Endothelial cell of hepatic sinusoid (primary cell): ENCODE data around the gene CORO6.

Experiments used
- in situ Hi-C: cut with HindIII; loops from 2 replicates; pipeline ENCODE4 v1.10.0; 2017; ENCODE audit warnings: low sequenced_read_pairs

The CORO6 gene

DNA sequence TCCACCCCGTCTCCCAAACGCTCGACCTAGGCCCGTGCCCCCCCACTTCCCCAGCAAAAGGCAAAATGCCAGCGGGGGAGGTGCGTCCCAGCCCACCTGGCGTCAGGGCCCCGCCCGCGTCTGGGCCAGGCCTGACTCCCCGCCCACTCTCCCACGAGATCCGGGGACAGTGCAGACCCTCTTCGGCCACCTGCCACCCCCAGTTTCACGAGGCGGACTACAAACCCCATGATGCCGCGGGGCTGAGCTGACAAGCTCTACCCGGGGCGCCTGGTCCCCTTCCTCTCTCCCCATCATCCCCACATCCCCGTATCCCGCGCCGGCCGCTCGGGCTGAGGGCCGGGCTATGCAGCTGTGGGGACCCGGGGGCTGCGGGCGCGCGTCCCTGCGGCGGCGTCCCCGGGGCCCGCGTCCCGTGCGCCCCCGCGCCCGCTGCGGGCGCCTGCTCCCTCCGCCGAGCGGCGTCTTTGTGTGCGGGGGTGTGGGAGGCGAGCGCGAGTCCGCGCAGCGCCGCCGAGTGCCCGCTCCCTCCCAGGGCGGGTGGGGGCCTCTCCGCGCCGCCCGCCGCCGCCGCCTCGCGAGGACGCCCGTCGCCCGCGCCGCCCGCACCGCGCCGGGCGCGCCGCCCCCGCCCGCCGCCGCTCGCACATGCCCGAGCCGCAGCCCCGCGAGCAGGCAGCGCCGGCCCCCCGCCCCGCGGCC lies 29.7 kb downstream of the CORO6 start, which contains the start of gene ANKRD13B:
TSS of gene ANKRD13B (plus strand) at position 283 of the 702 bp plus-strand sequence. CDS start 490 bp downstream, outside the sequence.
- in situ Hi-C loops: no loop called here

DNA sequence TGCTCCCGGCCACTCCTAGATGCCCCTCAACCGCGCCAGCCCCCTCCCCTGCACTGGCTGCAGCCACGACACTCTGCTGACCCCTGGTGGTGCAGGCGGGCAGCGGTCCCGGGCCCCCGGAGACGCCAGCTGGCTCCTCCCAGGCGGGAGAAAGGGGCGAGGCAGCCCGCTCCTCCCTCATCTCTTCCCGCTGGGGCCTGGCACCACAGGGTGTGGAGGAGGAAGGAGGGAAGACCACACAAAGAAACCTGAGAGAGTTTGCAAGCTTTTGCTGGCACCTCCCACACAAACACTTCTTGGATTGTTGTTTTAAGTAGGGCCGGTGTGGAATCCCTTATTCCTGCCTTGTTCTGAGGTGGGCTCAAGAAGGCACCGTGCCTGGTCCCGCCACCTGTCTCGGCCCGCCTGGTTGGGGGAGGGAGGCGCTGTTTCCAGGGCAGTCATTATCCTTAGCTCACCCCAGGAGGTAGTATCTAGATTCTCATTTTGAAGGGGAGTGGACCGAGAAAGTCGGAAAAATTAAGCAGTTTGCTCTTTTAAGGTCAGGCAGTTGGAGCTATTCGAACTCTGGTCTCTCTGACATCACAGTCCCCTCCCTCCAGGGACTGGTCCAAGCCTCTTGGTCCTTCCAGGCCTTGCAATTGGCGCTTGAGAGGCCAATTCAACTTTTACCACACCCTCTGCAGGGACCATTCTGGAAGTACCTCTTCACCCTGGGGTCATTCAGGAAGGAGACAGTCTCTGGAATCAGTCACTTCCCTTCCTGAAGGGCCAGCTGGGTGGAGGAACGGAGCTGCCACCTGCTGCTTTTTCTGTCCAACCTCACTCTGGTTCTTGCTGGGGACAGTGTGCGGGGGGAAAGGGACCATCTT lies 30.7 kb downstream of the CORO6 start:
- in situ Hi-C loops: no loop called here

DNA sequence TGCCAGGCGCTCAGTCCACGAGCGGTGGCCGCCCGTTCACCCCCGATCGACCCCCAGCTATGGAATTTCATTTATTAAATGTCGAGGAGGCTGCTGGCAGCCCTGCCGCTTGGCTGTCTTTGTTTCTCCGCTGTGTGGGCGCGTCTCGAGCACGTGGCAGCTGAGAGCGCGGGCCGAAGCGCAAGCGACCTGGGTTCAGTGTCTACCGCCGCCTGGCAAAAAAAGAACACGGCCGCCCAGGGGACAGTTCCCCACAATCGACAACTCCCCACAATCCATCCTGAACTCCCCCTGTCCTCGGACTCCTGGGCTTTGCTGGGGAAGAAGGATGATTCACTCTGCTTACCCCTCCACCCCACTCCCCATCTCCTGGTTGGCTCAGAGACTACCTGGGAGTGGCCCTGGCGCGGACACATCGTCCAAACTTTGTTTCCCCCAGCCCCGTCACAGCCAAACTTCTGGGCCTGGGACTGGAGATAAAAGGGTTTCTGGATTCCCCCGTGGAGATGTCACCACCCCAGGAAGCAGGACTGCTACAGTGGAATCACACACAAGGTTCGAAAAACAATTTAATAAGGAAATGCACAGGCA lies 31.5 kb downstream of the CORO6 start:
- in situ Hi-C loops: no loop called here

DNA sequence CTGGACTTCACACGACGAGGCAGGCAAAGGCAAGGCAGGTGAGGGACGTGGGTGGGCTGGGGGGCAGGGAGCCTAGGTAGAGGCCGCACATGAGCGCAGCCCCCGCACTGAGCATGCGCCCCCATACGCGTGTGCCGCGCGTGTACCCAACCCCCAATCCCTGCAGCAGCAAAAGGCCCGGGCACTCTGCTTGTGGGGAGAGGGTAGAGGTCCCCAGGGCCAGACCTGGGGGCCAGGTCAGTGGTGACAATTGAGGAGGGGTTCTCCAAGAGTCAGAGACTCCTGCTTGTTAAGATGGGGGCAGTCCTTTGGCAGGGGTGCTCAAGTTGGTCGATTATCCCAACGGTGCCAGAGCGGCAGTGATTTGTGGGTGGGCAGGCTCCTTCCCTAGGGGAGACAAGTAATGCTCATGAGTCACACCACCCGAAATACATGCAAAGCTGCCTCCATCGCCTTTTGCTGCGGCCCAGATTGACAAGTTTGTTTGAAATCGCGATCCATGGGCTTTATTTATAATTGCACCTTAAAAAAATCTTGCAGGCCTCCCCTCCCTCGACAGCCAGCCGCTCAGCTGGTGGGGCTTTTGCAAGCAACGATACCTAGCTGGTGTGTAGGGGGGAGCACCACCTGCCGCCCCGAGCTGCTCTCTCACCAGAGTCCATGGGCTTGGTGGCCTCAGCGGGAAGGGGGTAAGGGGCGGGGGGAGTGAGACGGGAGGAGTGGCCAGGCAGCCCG lies 32.1 kb downstream of the CORO6 start:
- in situ Hi-C loops: no loop called here

DNA sequence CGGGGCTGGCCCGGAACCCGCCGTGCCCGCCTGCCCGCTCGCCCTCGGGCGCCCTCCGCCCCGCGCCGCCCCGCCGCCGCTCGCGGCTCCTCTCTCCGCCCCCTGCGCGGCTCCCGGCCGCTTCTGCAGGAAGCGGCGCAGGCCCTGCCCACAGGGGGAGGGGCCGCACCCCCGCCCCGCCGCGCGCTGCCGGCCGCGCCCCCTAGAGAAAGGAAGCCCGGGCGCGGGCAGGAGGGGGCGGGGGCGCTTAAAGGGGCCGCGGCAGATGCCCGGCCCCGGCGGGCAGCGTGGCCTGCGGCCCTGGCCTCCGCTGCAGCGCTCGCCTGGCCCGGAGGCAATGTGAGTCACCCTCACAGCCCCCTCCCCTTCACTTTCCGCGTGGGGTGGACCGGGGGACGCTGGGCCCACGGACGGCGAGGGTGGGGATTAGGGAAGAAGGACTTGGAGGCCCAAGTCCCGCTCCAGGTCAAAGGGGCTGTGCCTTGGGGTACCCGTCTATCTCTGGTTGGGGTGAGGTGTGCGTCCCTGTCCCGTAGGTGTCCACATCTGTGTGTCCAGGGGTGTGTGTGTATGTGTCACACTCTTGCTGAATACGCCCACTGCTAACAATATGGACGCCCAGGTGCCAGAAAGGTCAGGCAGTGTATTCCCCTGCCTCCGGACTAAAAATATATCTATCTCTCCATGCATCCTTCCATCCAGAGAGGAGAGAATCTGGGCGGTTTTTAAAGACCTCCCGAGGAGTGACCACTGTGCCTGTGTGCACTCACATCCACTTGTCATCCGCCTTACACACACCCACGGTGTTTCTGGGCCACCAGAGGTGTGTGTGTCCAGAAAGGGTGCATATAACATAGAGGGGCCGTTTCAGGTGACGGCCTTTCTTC lies 32.9 kb downstream of the CORO6 start, which contains the start of gene GIT1:
TSS of gene GIT1 (minus strand) at position 125 of the 887 bp plus-strand sequence. CDS start 270 bp downstream, outside the sequence.
- in situ Hi-C loops: no loop called here

DNA sequence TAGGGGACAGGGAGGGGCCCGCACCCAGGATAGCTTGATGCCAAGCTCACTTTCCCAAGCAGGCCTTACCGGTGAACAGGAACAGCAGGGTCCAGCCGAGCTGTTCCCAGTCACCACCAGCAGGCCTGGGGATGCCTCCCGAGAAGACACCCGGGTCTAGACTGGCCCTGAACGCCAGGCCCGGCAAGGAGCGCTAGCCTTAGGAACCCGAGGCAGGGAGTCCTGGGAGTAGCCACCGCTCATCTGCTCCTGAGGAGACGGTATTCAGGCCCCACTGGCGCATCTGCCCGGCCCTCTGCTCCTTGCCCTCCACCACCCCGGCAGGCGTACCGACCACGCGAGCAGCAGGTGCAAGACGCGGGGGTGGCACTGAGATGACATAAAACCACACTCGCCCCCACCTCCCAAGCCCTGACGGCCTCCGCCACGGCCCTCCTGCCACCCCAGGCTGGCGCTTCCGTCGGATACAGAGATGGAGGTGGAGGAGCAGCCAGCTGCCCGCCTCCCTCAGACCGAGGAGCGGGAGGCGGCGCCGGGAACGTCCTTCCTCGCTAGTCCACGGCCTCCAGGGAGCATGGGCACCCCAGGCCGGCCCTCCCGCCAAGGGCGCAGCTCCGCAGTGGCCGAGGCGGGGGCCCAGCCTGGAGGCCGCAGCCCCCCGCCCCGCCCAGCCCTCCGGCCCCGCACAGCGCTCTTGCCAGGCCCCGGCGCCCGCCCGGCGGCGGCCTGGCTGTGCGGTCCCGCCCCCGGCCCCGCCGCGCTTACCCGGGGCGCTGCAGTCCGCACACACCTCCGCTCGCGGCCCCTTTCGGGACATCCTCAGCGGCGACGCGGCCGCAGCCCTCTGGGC lies 33.9 kb downstream of the CORO6 start:
- in situ Hi-C loops: no loop called here

DNA sequence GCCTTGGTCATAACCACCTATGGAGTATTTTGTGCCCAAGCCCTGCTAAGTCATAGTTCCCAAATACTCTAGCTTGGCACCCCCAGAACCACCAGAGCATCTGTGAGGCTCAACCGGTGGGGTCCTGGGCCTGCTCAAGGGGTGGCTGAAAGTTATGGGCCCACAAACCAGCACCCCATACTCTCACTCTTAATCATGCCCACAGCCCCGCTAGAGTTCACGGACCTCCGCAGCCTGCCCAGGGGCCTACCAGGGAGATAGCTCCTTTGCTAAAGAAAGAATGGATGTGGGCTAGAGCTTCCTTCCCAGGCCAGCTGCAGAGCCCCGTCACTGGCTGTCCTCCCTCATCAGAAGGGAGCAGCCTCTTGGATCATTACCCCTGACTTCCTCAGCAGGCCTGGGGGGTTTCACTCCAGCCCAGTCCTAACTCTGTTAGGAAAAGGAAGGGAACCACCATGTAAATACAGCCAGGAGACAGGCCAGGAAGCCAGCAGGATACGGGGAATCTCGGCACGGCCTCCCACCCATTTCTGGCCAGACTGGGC lies 34.6 kb downstream of the CORO6 start:
- in situ Hi-C loops: no loop called here

DNA sequence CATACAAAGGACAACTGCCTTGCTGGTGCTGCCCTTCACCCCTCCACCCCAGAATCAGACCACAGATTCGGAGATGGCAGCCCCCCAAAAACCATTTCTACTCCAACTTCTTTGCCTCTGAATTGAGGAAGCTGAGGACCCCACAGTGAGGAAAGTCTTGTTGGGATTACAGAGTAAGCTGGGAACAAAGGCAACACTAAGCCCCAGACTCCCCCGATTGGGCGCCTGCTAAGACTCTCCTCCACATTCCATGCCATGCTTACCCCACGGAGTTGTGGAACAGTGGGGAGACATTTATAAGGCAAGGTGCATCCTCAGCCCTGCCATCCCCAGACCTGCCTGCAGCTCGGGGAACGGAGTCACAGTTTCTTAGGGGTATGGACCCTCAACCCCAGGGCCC lies 35.1 kb downstream of the CORO6 start:
- in situ Hi-C loops: no loop called here

DNA sequence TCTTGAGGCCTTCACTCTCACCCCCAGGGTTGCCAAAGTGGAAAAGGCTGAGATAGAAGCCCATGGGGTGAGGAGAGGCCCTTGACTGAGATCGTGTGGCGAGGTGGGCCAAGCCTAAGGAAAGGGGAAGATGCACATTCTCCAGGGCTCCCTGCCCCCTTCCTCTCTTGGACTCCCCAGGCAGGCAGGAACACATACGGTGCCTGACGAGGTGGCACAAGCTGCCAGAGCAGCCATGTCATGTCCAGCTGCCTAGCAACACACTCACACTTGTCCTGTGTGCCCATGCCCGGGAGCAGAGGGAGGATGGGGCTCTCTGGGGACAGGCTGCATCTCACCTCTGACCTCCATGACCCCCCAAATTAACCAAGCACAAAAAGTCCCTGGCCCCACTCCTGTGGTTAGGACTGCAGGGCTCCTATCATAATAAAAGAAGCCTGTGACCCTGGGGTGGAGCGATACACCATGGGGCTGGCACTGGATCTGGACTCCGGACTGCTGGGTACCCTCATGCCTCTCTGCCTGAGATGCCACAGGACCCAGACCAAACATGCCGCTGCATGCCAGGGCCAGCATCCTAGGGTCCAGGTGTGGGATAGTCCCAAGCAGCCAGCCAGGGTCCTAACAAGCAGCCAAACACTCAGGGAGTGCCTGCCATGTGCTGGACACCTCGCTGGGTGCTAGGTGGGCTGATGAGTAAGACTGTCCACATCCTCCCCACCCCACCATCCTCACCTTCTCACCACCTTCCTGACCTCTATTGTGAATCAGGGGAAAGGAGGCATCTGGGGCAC lies 35.8 kb downstream of the CORO6 start:
- in situ Hi-C loops: no loop called here

DNA sequence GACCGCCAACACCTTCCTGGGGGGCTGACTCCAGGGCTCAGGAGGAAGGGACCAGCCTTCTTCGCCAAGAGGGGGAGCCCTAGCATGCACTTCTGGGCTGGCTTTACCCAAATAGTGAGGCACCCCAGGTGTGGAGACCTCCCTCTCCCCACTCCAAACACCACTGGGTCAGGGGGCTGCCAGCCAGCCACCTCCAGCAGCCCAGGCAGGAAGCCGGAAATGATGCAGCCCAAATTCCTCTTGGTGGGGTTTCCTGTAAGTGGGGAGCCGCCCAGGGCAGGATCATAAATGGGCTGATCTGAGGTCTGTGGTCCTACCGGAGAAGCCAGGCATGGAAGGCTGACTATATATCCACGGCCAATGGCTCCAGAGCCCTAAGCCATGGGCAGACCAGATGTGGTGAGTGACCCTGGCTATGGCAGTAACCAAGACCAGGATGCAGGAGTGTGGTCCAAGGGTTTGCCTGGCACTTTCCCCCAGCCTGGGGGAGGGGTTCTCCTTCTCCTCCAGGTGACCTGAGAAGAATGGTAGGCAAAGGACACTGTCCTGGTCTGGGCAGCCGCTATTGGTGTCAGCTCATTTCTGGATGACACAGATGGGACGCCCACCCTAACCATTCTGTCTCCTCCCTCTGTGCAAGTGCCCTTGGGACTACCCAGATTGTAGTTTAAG lies 37.5 kb downstream of the CORO6 start:
- in situ Hi-C loops: no loop called here

DNA sequence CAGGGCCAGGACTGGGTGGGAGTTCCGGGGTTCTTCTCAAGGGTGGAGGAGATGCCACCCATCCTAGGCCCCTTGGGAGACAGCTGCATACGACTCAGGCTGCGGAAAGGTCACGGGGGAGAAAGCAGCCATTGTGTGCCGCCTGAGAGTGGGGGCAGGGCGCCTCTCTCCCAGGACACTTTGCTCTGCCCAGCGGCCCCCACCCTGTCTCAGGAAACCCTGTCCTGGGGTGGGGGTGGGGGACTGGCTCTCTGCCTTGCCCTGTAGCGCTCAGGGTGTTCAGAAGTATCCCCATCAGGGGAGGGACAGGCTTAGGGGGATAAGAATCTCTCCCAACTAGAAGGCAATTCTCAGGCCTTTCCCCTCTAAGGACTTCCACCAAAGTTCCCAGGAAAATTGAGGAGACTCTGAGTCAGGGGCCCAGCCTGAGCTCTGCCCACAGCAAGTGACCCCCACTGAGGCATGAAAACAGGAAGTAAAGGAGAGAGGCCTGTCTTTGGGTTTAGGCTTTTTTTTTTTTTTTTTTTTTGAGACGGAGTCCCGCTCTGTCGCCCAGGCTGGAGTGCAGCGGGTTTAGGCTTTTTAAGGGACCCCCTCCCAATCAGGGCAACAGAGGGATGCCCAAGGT lies 38.1 kb downstream of the CORO6 start:
- in situ Hi-C loops: no loop called here

DNA sequence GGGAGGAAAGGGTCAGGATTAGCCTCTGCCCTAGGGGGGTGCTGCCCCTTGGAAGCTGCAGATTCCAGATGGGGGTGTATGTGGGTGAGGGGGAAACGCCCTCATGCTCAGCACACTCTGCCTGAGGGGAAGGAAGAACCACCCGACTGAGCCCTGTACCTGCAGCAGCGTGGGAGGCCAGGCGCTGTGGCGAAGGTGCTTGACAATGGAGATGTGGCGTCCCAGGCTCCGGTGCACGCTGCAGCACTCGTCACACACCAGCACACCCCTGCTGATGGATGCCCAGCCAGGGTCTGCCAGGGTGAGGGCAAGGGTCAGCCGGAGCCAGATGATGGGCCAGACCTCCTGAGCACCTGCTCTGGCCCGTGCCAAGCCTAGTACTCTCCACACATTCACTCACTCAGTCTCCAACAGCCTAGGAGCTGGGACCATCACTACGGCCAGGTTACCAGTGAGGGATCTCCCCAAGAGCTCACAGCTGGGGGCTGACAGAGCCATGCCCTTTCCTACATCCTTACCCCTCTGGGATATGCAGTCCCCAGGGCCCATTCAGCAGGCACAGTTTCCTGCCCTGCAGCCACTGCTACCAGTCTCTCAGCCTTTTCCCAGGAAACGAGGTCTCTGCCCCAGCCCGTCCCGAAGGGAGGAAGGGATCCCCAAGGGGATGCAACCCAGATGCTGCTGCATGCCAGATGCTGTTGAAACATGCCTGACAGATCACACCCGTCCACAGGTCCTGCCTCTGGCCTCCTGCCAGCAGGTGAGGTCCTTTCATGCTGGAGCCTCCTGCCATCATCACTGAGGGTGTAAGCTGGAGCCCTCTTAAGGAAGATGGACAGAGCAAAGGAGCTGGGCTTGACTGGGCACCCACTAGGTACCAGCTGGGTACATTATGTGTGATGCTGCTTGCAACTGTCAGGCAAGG lies 39.1 kb downstream of the CORO6 start:
- in situ Hi-C loops: no loop called here

DNA sequence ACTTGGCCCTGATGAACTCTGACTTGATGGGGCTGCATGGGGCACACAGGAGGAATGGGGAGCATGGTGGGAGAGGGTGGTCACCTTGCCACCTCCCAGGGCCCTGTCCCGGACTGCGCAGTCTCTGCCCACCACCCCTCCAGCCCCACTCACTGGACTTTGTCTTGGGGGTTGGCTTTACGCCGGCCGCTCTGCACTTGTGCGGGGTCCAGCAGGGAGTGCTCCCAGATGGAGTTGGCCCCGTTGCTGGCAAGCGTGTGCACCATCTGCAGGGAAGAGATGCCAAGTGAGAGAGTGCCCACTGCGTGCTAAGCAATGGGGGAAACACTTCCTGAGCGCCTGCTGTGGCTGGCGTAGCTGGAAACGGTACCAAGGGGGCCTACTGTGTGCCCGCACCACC lies 39.9 kb downstream of the CORO6 start:
- in situ Hi-C loops: no loop called here

DNA sequence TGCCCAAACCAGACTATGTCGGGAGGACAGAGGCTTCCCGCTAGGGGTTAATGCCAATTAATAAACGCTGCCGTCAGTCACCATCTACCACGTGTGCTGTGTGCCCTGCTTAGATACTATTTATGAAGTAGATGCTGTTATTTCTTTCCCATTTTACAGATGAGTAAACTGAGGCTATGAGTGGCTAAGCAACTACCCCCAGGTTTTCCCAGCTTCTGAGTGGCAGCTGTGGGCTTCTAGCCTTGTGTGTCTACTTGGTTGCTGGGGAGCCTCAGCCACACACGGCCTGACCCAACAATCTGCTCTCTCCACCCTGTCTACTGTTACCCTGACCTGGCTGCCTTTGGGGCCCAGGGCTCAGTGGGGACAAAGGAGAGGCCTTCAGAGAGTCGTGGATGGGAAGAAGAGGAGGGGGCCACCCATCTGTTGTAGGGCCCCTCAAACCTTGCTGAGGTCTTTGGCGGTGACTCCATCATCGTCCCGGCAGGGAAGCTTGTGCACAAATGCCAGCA lies 40.4 kb downstream of the CORO6 start:
- in situ Hi-C loops: no loop called here

DNA sequence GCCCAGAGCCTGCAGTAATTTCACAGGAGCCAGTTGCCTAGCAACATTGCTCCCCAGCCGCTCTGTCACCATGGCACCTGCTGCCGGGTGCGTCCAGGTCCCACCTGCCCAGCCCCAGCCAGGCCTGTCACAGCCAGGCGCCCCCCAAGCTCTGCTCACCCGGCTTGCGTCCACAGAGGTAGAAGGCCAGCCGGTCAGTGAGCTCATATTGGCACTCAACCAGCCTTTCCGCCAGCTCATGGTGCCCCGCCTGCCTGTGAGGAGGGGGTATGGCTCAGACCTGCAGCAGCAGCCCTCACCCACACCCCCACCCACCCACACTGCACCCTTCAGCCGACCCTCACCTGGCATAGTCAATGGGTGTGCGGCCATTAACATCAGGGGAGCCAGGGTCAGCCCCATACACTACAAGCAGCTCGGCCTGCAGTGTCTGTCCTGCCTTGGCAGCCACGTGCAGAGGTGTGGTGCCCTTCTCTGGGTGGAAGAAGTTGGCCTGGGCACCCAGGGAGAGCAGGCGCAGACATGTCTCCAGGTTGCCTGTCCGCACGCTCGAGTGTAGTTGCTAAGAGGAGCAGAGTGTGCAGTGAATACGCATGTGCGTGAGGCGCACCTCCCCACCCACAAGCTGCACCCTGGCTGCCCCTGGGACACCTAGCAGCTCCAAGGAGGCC lies 41.0 kb downstream of the CORO6 start:
- in situ Hi-C loops: no loop called here
